Measurements from ENCODE around the gene PABPC4L.
"Not testable (repeated sequence)": the region's sequence is repeated elsewhere in the genome, so short reads cannot be mapped to it uniquely, and the experiment has no call there.

PABPC4L gene

DNA sequence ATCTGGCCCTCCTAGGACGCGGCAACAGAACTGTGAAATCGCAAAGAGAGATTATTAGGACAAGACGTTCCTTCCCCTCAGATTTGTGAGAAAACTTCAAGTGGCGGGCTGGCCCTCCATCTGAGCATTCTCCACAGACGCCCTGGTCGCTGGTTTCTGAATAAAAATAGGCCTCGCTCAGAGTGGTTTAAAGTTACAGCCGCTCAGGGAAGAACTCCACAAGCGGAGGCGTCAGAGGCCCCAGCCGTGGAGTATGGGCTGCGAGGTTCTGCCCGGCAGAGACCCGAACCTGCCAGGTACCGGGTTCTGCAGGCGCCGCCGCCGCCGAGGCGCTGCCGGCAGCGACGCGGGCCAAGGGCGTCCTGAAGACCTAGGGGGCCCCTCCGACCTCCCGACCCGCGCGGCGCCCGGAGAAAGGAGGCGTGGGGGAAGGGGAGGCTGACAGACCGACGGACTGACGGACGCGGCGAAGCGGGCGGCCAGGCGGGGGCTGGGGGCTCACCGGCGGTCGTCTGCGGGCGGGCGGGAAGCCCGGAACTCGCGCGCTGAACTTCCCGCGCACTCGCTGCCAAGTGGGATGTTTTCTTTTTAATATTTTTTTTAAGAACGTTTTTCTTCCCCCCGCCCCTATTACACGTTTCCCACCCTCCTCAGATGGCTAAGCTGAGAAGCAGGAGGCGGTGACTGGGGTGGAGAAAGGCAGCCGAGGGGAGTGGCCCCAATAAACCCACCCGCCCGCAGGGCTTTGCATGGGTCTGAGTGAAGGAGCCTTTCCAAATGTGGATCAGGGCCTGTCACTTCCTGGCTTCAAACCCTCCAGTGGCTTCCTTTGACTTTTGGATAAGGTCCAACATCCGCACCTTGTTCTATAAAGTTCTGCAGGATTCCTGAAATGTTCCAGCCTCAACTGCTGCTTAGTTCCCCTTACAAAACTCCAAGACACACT lies at the start of gene PABPC4L:
Gene PABPC4L (minus strand): TSS at position 574 of the 946 bp plus-strand sequence. CDS start 770 bp downstream, outside the sequence.
- Histone ChIP-seq H3K4me3 (ENCODE audit: low read depth in 1 of 2, low read length in 2 of 2) (peak within 1 kb of the TSS; percentile 17 to 45), H3K27me3 (ENCODE audit: control insufficient read depth in 1 of 2, insufficient read depth in 2 of 2, low read length in 2 of 2) (no peaks in the 10 kb centered on the region), H3K4me1 (ENCODE audit: control insufficient read depth in 1 of 2, insufficient read depth in 2 of 2, low read length in 2 of 2) (no peaks in the 10 kb centered on the region), H3K9ac (ENCODE audit: low read depth in 1 of 2, low read length in 2 of 2) (no peak within 1 kb of the TSS), H3K27ac (ENCODE audit: low read depth, low read length) (no peak within 1 kb of the TSS), H3K36me3 (ENCODE audit: control insufficient read depth in 1 of 2, insufficient read depth in 2 of 2, low read length in 2 of 2) (no peaks in the 10 kb centered on the region), H3K9me3 (ENCODE audit: control insufficient read depth in 1 of 2, low read length in 2 of 2) (peaks cover 0 to 7% of the 10 kb centered on the region in 2 donors)

DNA sequence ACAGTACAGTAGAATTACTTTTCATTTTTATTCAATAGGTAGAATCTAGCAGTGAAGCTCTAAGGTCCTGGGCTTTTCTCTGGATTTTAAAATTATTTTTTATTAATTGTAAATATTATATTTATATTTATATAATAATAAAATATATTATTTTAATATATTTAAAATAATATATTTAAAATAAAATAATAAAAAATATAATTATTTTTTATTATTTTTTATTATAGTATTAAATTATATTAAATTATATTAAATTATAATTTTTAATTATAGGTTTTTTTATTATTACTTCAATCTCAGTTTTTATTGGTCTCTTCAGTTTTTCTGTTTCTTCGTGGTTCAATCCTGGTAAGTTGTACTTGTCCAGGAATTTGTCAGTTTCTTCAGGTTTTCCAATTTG lies 49.7 kb upstream of the PABPC4L start:
- H3K27ac ChIP-seq (ENCODE audit: low read depth, low read length) = no peak overlapping the region
- no peak overlapping the region for H3K4me3 ChIP-seq (ENCODE audit: low read depth in 1 of 2, low read length in 2 of 2)
- H3K36me3 ChIP-seq (ENCODE audit: control insufficient read depth in 1 of 2, insufficient read depth in 2 of 2, low read length in 2 of 2) = no peaks in the 10 kb centered on the region
- no peaks in the 10 kb centered on the region for H3K4me1 ChIP-seq (ENCODE audit: control insufficient read depth in 1 of 2, insufficient read depth in 2 of 2, low read length in 2 of 2)
- H3K9me3 ChIP-seq (ENCODE audit: control insufficient read depth in 1 of 2, low read length in 2 of 2) = peaks cover 0 to 2% of the 10 kb centered on the region in 2 donors
- H3K9ac ChIP-seq (ENCODE audit: low read depth in 1 of 2, low read length in 2 of 2) = no peak overlapping the region
- H3K27me3 ChIP-seq (ENCODE audit: control insufficient read depth in 1 of 2, insufficient read depth in 2 of 2, low read length in 2 of 2) = no peaks in the 10 kb centered on the region

DNA sequence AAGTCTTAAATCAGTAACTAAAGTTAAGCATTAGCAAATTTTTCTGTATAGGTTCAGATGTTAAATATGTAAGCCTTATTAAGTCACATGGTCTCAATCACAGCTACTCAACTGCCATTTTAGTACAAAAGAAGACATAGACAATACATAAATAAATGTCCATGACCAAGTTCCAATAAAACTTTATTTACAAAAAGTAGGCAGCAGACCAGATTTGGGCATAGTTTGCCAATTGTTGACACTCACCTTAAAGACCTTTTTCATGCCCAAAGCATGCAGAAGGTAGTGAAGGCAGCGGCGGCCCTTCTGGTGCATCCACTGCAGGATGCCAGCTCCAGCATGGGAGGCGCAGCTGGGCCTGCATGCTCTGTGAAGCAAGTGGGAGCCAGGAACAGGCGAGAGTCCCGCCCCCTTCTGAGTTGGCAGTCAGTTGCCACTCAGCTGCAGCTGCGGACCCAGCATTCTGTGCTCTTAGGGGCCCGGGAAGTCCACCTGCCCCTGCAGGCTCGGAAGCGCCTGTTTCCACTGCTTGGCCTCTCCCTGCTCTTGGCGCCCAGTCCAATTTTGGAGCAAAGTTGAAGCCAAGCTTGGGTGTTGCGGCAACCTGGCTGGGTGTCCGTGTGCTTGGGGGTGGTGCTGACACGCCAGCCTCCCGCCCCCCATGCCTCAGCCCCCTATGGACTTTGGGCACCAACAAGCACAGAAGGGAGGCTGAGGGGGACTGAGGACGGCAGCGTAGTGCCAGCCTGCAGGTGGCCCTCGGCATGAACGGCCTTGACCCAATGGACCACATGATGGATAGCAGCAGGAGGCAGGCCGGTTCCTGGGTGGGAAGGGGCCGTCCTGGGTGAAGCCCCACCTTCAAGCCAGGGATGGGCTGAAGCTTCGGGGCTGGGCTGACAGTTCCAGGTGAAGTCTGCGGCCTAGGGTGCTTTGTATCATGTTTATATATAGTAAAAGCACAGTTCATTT lies 42.4 kb upstream of the PABPC4L start:
- Histone ChIP-seq H3K4me1 (ENCODE audit: control insufficient read depth in 1 of 2, insufficient read depth in 2 of 2, low read length in 2 of 2) (no peaks in the 10 kb centered on the region), H3K4me3 (ENCODE audit: low read depth in 1 of 2, low read length in 2 of 2) (no peak overlapping the region), H3K36me3 (ENCODE audit: control insufficient read depth in 1 of 2, insufficient read depth in 2 of 2, low read length in 2 of 2) (no peaks in the 10 kb centered on the region), H3K9ac (ENCODE audit: low read depth in 1 of 2, low read length in 2 of 2) (no peak overlapping the region), H3K9me3 (ENCODE audit: control insufficient read depth in 1 of 2, low read length in 2 of 2) (peaks cover 6% of the 10 kb centered on the region in 2 donors), H3K27me3 (ENCODE audit: control insufficient read depth in 1 of 2, insufficient read depth in 2 of 2, low read length in 2 of 2) (no peaks in the 10 kb centered on the region), H3K27ac (ENCODE audit: low read depth, low read length) (no peak overlapping the region)

DNA sequence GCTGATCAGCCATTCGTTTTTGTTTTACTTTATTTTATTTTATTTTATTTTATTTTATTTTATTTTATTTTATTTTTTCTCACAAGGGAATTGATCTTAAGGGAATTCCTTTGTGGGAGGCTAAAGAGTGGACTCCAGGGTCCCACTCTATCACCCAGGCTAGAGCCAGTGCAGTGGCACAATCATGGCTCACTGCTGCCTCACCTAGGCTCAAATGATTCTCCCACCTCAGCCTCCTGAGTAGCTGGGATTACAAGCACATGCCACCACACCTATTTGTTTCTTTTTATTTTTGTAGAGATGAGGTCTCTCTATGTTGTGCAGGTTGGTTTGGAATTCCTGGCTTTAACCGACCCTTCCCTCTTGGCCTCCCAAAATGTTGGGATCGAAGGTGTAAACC lies 17.5 kb upstream of the PABPC4L start:
- H3K9ac ChIP-seq (ENCODE audit: low read depth in 1 of 2, low read length in 2 of 2) = no peak overlapping the region
- H3K27ac ChIP-seq (ENCODE audit: low read depth, low read length) = no peak overlapping the region
- H3K27me3 ChIP-seq (ENCODE audit: control insufficient read depth in 1 of 2, insufficient read depth in 2 of 2, low read length in 2 of 2) = no peaks in the 10 kb centered on the region
- H3K9me3 ChIP-seq (ENCODE audit: control insufficient read depth in 1 of 2, low read length in 2 of 2) = peaks cover 1 to 7% of the 10 kb centered on the region in 2 donors
- no peaks in the 10 kb centered on the region for H3K36me3 ChIP-seq (ENCODE audit: control insufficient read depth in 1 of 2, insufficient read depth in 2 of 2, low read length in 2 of 2)
- no peaks in the 10 kb centered on the region for H3K4me1 ChIP-seq (ENCODE audit: control insufficient read depth in 1 of 2, insufficient read depth in 2 of 2, low read length in 2 of 2)
- no peak overlapping the region for H3K4me3 ChIP-seq (ENCODE audit: low read depth in 1 of 2, low read length in 2 of 2)

DNA sequence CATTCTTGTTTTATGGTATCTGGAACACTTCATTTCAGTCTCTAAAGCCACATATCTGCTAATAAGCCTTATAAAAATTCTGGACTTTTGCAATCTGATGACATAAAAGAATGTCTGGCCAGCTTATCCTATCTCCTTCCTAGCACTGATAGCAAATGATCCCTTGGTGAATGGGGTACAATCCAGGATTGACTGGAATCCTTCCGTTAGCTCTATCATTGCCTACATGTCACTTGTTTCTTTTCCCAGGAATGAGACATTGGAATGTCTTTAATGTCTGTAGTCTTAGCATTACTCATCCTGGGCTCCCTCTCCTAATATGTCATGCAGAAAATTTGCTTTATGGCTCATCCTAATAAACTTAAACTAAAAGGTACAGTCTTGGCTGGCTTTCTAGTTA lies 14.8 kb upstream of the PABPC4L start:
- Histone ChIP-seq H3K27me3 (ENCODE audit: control insufficient read depth in 1 of 2, insufficient read depth in 2 of 2, low read length in 2 of 2) (no peaks in the 10 kb centered on the region), H3K27ac (ENCODE audit: low read depth, low read length) (no peak overlapping the region), H3K4me3 (ENCODE audit: low read depth in 1 of 2, low read length in 2 of 2) (no peak overlapping the region), H3K9me3 (ENCODE audit: control insufficient read depth in 1 of 2, low read length in 2 of 2) (peaks cover 1 to 7% of the 10 kb centered on the region in 2 donors), H3K36me3 (ENCODE audit: control insufficient read depth in 1 of 2, insufficient read depth in 2 of 2, low read length in 2 of 2) (no peaks in the 10 kb centered on the region), H3K4me1 (ENCODE audit: control insufficient read depth in 1 of 2, insufficient read depth in 2 of 2, low read length in 2 of 2) (no peaks in the 10 kb centered on the region), H3K9ac (ENCODE audit: low read depth in 1 of 2, low read length in 2 of 2) (no peak overlapping the region)

DNA sequence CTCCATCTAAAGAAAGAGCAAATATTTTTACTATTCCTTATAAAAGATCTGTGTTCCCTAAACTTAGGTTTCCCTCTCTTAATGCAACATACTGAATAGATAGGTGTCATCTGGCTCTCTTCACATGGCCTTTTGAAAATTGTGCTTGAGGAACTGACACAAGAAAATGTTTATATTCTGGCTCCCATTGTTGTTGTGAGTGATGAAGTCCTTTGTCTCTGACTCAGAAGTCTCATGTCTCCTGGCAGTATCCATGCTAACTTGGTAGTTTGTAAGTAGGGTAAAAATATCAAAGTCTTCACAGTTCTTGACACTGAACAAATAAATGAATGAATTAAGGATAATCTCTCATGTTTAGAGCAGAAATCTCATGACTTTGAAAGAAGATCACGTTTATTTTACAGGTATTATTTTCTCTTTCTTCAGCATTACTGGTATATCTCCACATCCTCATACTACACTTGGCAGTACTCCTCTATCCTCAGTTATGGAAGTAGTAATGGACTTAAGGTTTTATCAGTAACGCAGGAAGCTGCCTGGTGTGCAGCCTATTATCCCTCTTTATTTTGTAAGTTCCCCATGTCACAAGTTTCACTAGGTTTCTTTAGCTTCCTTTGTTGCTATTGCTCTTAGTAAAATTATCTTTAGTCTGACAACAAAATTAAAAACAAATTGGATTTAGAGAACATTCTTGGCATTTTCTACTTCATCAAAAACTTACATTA lies 14.2 kb upstream of the PABPC4L start:
- H3K4me1 ChIP-seq (ENCODE audit: control insufficient read depth in 1 of 2, insufficient read depth in 2 of 2, low read length in 2 of 2) = no peaks in the 10 kb centered on the region
- peaks cover 1 to 7% of the 10 kb centered on the region in 2 donors for H3K9me3 ChIP-seq (ENCODE audit: control insufficient read depth in 1 of 2, low read length in 2 of 2)
- no peak overlapping the region for H3K4me3 ChIP-seq (ENCODE audit: low read depth in 1 of 2, low read length in 2 of 2)

DNA sequence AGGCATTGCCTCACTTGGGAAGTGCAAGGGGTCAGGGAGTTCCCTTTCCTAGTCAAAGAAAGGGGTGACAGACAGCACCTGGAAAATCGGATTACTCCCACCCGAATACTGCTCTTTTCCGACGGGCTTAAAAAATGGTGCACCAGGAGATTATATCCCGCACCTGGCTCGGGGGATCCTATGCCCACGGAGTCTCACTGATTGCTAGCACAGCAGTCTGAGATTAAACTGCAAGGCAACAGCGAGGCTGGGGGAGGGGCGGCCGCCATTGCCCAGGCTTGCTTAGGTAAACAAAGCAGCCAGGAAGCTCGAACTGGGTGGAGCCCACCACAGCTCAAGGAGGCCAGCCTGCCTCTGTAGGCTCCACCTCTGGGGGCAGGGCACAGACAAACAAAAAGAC lies 6.4 kb upstream of the PABPC4L start:
- not testable (repeated sequence) for H3K27me3 ChIP-seq (ENCODE audit: control insufficient read depth in 1 of 2, insufficient read depth in 2 of 2, low read length in 2 of 2); H3K9ac ChIP-seq (ENCODE audit: low read depth in 1 of 2, low read length in 2 of 2); H3K9me3 ChIP-seq (ENCODE audit: control insufficient read depth in 1 of 2, low read length in 2 of 2); H3K36me3 ChIP-seq (ENCODE audit: control insufficient read depth in 1 of 2, insufficient read depth in 2 of 2, low read length in 2 of 2); H3K27ac ChIP-seq (ENCODE audit: low read depth, low read length); H3K4me3 ChIP-seq (ENCODE audit: low read depth in 1 of 2, low read length in 2 of 2); H3K4me1 ChIP-seq (ENCODE audit: control insufficient read depth in 1 of 2, insufficient read depth in 2 of 2, low read length in 2 of 2)

More for the DNA sequence above, 14.2 kb upstream of the PABPC4L start:
- H3K9ac ChIP-seq (ENCODE audit: low read depth in 1 of 2, low read length in 2 of 2) = no peak overlapping the region
- no peaks in the 10 kb centered on the region for H3K36me3 ChIP-seq (ENCODE audit: control insufficient read depth in 1 of 2, insufficient read depth in 2 of 2, low read length in 2 of 2)
- H3K27ac ChIP-seq (ENCODE audit: low read depth, low read length) = no peak overlapping the region
- H3K27me3 ChIP-seq (ENCODE audit: control insufficient read depth in 1 of 2, insufficient read depth in 2 of 2, low read length in 2 of 2) = no peaks in the 10 kb centered on the region

DNA sequence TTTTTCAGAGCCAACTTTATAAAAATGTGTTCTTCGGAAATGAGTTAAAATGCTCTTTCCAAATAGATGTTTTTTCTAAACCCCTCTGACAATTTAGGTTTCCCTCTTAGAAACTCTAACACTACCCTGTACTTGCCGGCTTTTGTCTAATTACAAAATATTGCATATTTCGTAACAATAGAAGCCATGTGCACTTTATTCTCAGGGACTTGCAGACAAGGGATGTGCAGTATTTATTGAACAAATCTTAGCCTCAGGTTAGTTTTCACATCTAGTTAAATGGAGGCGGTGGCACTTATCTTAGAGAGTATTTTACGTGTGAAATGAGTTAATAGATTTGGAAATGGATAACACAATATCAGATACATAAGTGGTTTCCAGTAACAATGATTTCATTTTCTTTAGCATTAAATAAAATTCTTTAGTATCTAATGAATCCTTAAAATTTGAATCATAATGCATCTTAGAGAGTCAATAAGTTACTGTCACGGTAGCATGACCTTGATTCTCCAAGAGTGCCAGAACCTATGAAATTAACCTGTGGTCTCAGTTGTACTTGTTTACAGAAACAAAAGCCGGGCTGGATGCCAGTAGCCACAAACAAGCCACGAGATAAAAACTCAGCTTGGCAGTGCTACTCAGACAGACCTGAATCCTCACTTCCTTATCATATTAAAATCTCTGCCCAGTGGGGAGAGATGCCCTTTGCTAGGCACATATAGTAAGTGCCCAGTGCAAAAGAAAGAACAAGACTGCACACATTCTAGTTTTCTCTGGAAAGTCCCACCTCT lies 772 bp upstream of the PABPC4L start:
- peaks cover 3 to 10% of the 10 kb centered on the region in 2 donors for H3K9me3 ChIP-seq (ENCODE audit: control insufficient read depth in 1 of 2, low read length in 2 of 2)
- H3K27ac ChIP-seq (ENCODE audit: low read depth, low read length) = no peak overlapping the region
- no peaks in the 10 kb centered on the region for H3K36me3 ChIP-seq (ENCODE audit: control insufficient read depth in 1 of 2, insufficient read depth in 2 of 2, low read length in 2 of 2)
- no peak overlapping the region for H3K9ac ChIP-seq (ENCODE audit: low read depth in 1 of 2, low read length in 2 of 2)
- no peaks in the 10 kb centered on the region for H3K4me1 ChIP-seq (ENCODE audit: control insufficient read depth in 1 of 2, insufficient read depth in 2 of 2, low read length in 2 of 2)
- no peak overlapping the region for H3K4me3 ChIP-seq (ENCODE audit: low read depth in 1 of 2, low read length in 2 of 2)
- H3K27me3 ChIP-seq (ENCODE audit: control insufficient read depth in 1 of 2, insufficient read depth in 2 of 2, low read length in 2 of 2) = no peaks in the 10 kb centered on the region

DNA sequence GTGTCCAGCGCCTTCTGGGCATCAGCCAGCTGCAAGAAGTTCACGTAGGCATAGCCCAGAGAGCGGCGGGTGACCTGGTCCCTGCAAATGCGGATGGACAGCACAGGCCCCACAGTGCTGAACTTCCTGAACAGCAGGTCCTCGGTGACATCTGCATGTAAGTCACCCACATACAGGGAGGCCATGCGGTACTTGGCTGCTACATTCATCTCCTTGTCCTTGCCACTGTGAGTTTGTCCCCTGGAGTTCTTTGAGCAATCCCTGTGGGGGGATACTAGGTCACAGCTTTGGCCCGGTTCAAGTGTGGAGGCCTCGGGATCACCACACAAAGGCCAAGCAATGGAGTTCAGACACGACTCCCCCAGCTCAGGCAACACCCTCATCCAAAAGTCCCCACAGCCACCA lies 776 bp downstream of the PABPC4L start:
- Histone ChIP-seq H3K9ac (ENCODE audit: low read depth in 1 of 2, low read length in 2 of 2) (no peak overlapping the region), H3K4me1 (ENCODE audit: control insufficient read depth in 1 of 2, insufficient read depth in 2 of 2, low read length in 2 of 2) (no peaks in the 10 kb centered on the region), H3K4me3 (ENCODE audit: low read depth in 1 of 2, low read length in 2 of 2) (peak overlapping the region; percentile 17 to 45), H3K36me3 (ENCODE audit: control insufficient read depth in 1 of 2, insufficient read depth in 2 of 2, low read length in 2 of 2) (no peaks in the 10 kb centered on the region), H3K27me3 (ENCODE audit: control insufficient read depth in 1 of 2, insufficient read depth in 2 of 2, low read length in 2 of 2) (no peaks in the 10 kb centered on the region), H3K27ac (ENCODE audit: low read depth, low read length) (no peak overlapping the region), H3K9me3 (ENCODE audit: control insufficient read depth in 1 of 2, low read length in 2 of 2) (peaks cover 0 to 7% of the 10 kb centered on the region in 2 donors)
